ENCODE data around the gene CLEC2L. TPM values are rescaled to one million over a fixed set of nuclear protein-coding genes. Genes with fewer than 3 reads are reported as not detected.

The CLEC2L gene
- total and polyA plus RNA-seq, 2 of the 8 experiments (the other 6 are each of a cell fraction or from before 2014, with no cell fraction given), result 0.20 to 1.9 TPM

GRCh38 chr7:139538881-139539635 lies 15.6 kb downstream of the CLEC2L start:
- FAIRE-seq, result no peak
- no peak overlapping the region for H2BK12ac ChIP-seq (ENCODE audit: low read depth, low read length)

More at GRCh38 chr7:139538881-139539635, 15.6 kb downstream of the CLEC2L start:
- Histone ChIP-seq H3K18ac (ENCODE audit: extremely low read depth, low read length) (no peak overlapping the region), H3K23ac (ENCODE audit: insufficient read length) (no peak overlapping the region), H2BK15ac (ENCODE audit: low read length) (no peak overlapping the region), H3K4me3 (ENCODE audit: extremely low read depth in 1 of 4, insufficient read depth in 2 of 4, low read depth in 3 of 4, low read length in 4 of 4) (no peak overlapping the region), H3K9ac (replicated peaks in 1 of 4; ENCODE audit: extremely low read depth in 1 of 4, low read depth in 3 of 4, low read length in 3 of 4) (no peak overlapping the region), H3K9me3 (ENCODE audit: insufficient read depth in 2 of 2, low read depth in 1 of 2, low read length in 1 of 2) (no peaks in the 10 kb centered on the region), H2BK120ac (replicated peaks; ENCODE audit: low read depth, low read length) (no peak overlapping the region), H3K36me3 (ENCODE audit: control insufficient read depth in 2 of 4, insufficient read depth in 4 of 4, low read length in 3 of 4) (no peaks in the 10 kb centered on the region), H3K79me2 (ENCODE audit: control insufficient read depth in 1 of 2, insufficient read depth in 2 of 2, low read length in 2 of 2) (no peaks in the 10 kb centered on the region), H3K14ac (ENCODE audit: insufficient read length) (no peak overlapping the region), H3K27me3 (replicated peaks in 1 of 4; ENCODE audit: control insufficient read depth in 3 of 4, extremely low read depth in 1 of 4, insufficient read depth in 3 of 4, low read length in 3 of 4) (no peaks in the 10 kb centered on the region; a peak in 1 of 7 replicates), H4K8ac (ENCODE audit: extremely low read depth, insufficient read depth, low read length) (no peak overlapping the region), H3K79me1 (ENCODE audit: low read depth, low read length) (no peaks in the 10 kb centered on the region), H3K4me1 (replicated peaks in 1 of 4; ENCODE audit: control insufficient read depth in 3 of 4, insufficient read depth in 4 of 4, low read length in 3 of 4) (peaks cover 0 to 10% (median 5%) of the 10 kb centered on the region in 4 experiments; a peak in 5 of 7 replicates), H3K4me2 (ENCODE audit: insufficient read depth in 1 of 2, low read depth in 2 of 2, low read length in 2 of 2) (no peak overlapping the region), H2BK20ac (ENCODE audit: low read length) (no peak overlapping the region), H4K91ac (replicated peaks; ENCODE audit: insufficient read length, low read length) (no peak overlapping the region), H3K23me2 (ENCODE audit: low read depth, low read length) (0 out of 2 replicates have a peak, but pooled peaks cover 2% of the 10 kb centered on the region), H3K27ac (ENCODE audit: low read depth, low read length) (no peak overlapping the region), H3K4ac (replicated peaks; ENCODE audit: insufficient read length, low read depth, low read length) (no peak overlapping the region), H2BK5ac (ENCODE audit: low read depth, low read length) (no peak overlapping the region), H4K5ac (ENCODE audit: insufficient read length, low read depth, low read length) (no peak overlapping the region), H2AFZ (ENCODE audit: low read length) (no peak overlapping the region), H4K20me1 (replicated peaks in 1 of 2; ENCODE audit: control insufficient read depth in 1 of 2, insufficient read depth in 2 of 2, low read length in 2 of 2) (no peaks in the 10 kb centered on the region), H3K56ac (replicated peaks; ENCODE audit: insufficient read length, low read depth, low read length) (no peak overlapping the region), H2AK5ac (ENCODE audit: low read depth, low read length) (no peak overlapping the region)
- TF ChIP-seq YY1 (IDR thresholded peaks at IDR 0.05; ENCODE audit: low read depth, low read length), result no peak
- POLR2A ChIA-PET (ENCODE audit: partially characterized antibody), result no interaction called here
- DNase-seq (ENCODE audit: low read depth in 1 of 2, low spot score in 2 of 2), result no peak
- whole genome bisulfite sequencing, 2 experiments (ENCODE audit: extremely low coverage in 1 of 2, insufficient coverage in 1 of 2, insufficient read length in 1 of 2, insufficient replicate concordance in 2 of 2, low coverage in 1 of 2, low lambda C conversion rate in 2 of 2, missing lambda C conversion rate in 1 of 2), result 92% methylated on average over 8 of the region's 8 CpGs; no CpG with 5 or more reads in 1 of the 2 experiments
- CTCF ChIA-PET (ENCODE audit: partially characterized antibody), result interaction anchor here (0.6 to 3.2 kb wide), 6 partner anchors 16 to 362 kb away, joined by 3 to 10 read pairs (median 4); no protein-coding TSS in a partner anchor

All from H1 (cell line).